Smooth muscle cell (in vitro differentiated cells): ENCODE results near the gene G6PC3. TPM values are rescaled to one million over a fixed set of nuclear protein-coding genes. Genes with fewer than 3 reads are reported as not detected.

Source experiments
- DNase-seq: peaks from one replicate; lab custom pipeline; 2025; ENCODE audit not compliant: unreplicated experiment; lab: John Stamatoyannopoulos, UW
- H2AFZ ChIP-seq: fragments of 200-600 bp; sonication (generic); 2 replicates; pipeline ENCODE4 v1.6.0; 2016; ENCODE audit warnings: antibody characterized with exemption, low read depth, mild to moderate bottlenecking
- H3F3A ChIP-seq: fragments of 200-600 bp; sonication (generic); 2 replicates; pipeline ENCODE4 v1.6.0; 2017; ENCODE audit warnings: antibody characterized with exemption, low read depth
- H3K27ac ChIP-seq: fragments of 200-600 bp; sonication (generic); 2 replicates; pipeline ENCODE4 v1.5.1; 2016; ENCODE audit warnings: low read depth, mild to moderate bottlenecking
- H3K27me3 ChIP-seq: fragments of 200-600 bp; sonication (generic); 2 replicates; pipeline ENCODE4 v1.6.1; 2016; ENCODE audit warnings: low read depth, mild to moderate bottlenecking
- H3K36me3 ChIP-seq: fragments of 200-600 bp; sonication (generic); 2 replicates; pipeline ENCODE4 v1.5.1; 2016; ENCODE audit warnings: low read depth
- H3K4me1 ChIP-seq: fragments of 200-600 bp; sonication (generic); 2 replicates; pipeline ENCODE4 v1.5.1; 2016; ENCODE audit warnings: low read depth
- H3K4me2 ChIP-seq: fragments of 200-600 bp; sonication (generic); 2 replicates; pipeline ENCODE4 v1.6.0; 2016; ENCODE audit warnings: mild to moderate bottlenecking
- H3K4me3 ChIP-seq: fragments of 200-600 bp; sonication (generic); 2 replicates; pipeline ENCODE4 v1.5.1; 2016; ENCODE audit warnings: mild to moderate bottlenecking
- H3K79me2 ChIP-seq: fragments of 200-600 bp; sonication (generic); 2 replicates; pipeline ENCODE4 v1.6.0; 2016; ENCODE audit warnings: low read depth, mild to moderate bottlenecking
- H3K9ac ChIP-seq: fragments of 200-600 bp; sonication (generic); 2 replicates; pipeline ENCODE4 v1.6.0; 2016; ENCODE audit warnings: low read depth
- H3K9me3 ChIP-seq: fragments of 200-600 bp; sonication (generic); replicated peaks from 2 replicates; pipeline ENCODE4 v1.5.1; 2016; ENCODE audit warnings: low read depth
- H4K20me1 ChIP-seq: fragments of 200-600 bp; sonication (generic); 2 replicates; pipeline ENCODE4 v1.6.0; 2016; ENCODE audit warnings: low read depth
- WGBS: methylation state at CpG from one replicate; pipeline ENCODE4 v1.1.7; 2016; ENCODE audit warnings: low lambda C conversion rate; 5-methylcytosine and 5-hydroxymethylcytosine counted together
- polyA plus RNA-seq: library from polyadenylated mRNA; unstranded; fragments of >200 nt; fragmentation: Nextera tagmentation; extraction: Ambion mirVana; gene quantifications from 2 replicates; pipeline ENCODE4 v1.2.1, GENCODE V29; 2016
- total RNA-seq: library from RNA; depleted of rRNA; stranded (reverse); fragments of >200 nt; gene quantifications from 2 replicates; pipeline ENCODE4 v1.2.3, GENCODE V29; 2014
- TF ChIP-seq, protein P1 (sequence below): fragments of 200-600 bp; sonication (generic); IDR thresholded peaks from 2 replicates; pipeline ENCODE4 v1.5.1; 2017; ENCODE audit warnings: borderline replicate concordance, mild to moderate bottlenecking, antibody characterized with exemption; ENCODE audit not compliant: insufficient read depth, poor library complexity, severe bottlenecking

G6PC3 gene
- total and polyA plus RNA-seq, 2 experiments from 2014 or later = 40.2 to 103 TPM

DNA sequence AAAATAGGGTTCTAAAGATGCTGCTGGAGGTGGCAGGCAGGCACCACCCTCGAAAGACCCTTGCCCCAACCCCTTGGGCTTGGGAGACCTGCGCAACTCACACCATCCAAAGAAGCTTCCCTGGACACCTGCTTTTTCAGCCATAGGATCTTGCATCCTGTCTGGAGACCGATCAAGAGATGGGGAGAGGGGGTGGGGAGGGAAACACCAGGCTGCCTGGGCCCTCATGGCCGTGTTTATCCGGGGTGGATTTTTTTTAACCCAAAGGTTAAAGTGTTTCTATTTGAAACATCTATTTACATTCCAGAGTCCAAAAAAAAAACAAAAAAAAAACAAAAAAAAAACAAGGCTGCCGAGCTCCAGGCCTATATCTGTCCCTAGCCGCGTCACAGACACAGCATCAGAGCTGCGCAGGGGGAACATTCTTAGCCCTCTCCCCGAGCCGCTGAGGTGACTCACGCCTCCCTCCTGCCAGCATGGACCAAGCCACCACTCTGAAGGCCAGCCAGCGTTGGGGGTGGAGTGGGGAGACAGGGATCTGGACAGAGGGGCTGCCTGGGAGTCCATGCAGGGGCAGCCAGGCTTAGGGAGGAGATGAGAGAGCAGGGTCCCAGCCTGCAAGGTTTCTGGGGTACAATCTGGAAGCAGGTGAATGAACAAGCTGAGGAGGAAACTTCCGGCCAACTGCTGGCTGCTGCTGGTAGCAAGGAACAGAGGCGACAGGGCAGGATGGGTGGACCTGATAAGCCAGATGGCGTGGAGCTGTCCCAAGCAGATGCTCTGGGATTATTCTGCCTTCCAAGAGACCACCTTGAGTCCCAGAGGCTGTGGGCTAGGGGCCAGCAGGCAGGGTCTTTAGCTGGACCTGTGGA lies 38.1 kb downstream of the G6PC3 start:
- no peaks in the 10 kb centered on the region for H3K27me3 ChIP-seq
- no peak overlapping the region for H3K4me3 ChIP-seq
- peak overlapping the region; percentile 65 for H3K9ac ChIP-seq
- H3K27ac ChIP-seq = peak overlapping the region; percentile 94
- H3F3A ChIP-seq = no peaks in the 10 kb centered on the region
- peaks cover 47% of the 10 kb centered on the region for H4K20me1 ChIP-seq
- peaks cover 25% of the 10 kb centered on the region for H3K4me1 ChIP-seq
- WGBS = 31% methylated on average over 16 of the region's 16 CpGs
- H3K79me2 ChIP-seq = peaks cover 49% of the 10 kb centered on the region
- peak; percentile 71 for DNase-seq
- peak overlapping the region; percentile 88 for H3K4me2 ChIP-seq
- H2AFZ ChIP-seq = no peak overlapping the region
- H3K9me3 ChIP-seq = no peaks in the 10 kb centered on the region
- TF ChIP-seq, protein P1, sequence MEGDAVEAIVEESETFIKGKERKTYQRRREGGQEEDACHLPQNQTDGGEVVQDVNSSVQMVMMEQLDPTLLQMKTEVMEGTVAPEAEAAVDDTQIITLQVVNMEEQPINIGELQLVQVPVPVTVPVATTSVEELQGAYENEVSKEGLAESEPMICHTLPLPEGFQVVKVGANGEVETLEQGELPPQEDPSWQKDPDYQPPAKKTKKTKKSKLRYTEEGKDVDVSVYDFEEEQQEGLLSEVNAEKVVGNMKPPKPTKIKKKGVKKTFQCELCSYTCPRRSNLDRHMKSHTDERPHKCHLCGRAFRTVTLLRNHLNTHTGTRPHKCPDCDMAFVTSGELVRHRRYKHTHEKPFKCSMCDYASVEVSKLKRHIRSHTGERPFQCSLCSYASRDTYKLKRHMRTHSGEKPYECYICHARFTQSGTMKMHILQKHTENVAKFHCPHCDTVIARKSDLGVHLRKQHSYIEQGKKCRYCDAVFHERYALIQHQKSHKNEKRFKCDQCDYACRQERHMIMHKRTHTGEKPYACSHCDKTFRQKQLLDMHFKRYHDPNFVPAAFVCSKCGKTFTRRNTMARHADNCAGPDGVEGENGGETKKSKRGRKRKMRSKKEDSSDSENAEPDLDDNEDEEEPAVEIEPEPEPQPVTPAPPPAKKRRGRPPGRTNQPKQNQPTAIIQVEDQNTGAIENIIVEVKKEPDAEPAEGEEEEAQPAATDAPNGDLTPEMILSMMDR = no peak
- H3K36me3 ChIP-seq = no peaks in the 10 kb centered on the region

DNA sequence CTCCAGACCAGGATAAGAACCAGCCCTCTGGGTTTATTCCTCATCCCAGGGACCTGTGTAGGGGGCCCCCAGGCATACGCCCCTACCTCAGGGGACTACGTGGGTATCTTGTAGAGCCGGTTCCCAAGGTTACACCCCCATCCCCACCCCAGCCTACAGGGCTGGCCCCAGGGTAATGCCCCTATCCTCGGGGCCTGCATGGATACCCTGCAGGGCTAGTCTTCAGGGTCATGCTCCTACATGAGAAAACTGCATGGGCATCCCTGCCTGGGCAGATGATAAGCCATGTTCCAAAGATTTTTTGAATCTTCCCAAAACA lies 38.7 kb downstream of the G6PC3 start:
- Histone ChIP-seq H3K9ac (peak overlapping the region; percentile 65), H3K79me2 (peaks cover 43% of the 10 kb centered on the region), H3K4me3 (peak overlapping the region; percentile 46), H3K36me3 (no peaks in the 10 kb centered on the region), H3K27ac (peak overlapping the region; percentile 94), H3K9me3 (no peaks in the 10 kb centered on the region), H2AFZ (no peak overlapping the region), H4K20me1 (peaks cover 52% of the 10 kb centered on the region), H3F3A (no peaks in the 10 kb centered on the region), H3K27me3 (no peaks in the 10 kb centered on the region), H3K4me2 (peak overlapping the region; percentile 88), H3K4me1 (peaks cover 25% of the 10 kb centered on the region)
- TF ChIP-seq, protein P1 = no peak
- WGBS = 63% methylated on average over 4 of the region's 4 CpGs
- DNase-seq = no peak

DNA sequence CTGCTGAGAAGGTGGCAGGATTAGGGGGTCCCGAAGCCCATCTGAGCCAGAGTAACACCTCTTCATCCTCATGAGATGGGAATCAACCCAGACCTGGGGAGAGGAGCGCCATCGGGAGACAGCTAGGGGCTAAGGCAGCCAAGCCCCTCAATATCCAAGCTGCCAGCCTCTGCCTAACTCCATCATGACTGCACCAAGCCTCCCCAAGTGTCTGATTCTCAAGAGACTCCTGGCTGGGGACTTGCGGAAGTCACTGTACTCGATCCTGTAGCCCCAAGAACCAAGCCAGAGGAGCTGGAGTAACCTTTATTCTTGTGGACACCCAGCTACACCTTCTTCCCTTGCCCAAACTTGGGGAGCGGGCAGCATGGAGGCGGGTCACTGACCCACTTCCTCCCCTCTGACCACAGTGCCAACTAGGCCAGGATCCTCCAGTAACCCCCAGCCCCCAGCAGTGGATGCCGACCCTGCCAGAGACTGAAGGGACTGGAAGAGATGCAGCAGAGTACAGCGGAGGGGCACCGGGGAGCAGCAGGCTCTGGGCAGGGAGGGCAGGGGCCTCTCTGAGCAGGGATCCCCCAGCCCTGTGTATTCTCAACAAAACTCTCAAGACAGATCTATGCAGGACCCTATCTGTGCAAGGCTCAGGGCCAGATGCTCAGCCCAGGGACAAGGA lies 39.6 kb downstream of the G6PC3 start:
- 85% methylated on average over 10 of the region's 10 CpGs for WGBS

More for the DNA sequence above, 39.6 kb downstream of the G6PC3 start:
- Histone ChIP-seq H3K27me3 (no peaks in the 10 kb centered on the region), H3K9me3 (no peaks in the 10 kb centered on the region), H3K27ac (peak overlapping the region; percentile 94), H3K4me1 (peaks cover 25% of the 10 kb centered on the region), H3F3A (no peaks in the 10 kb centered on the region), H3K9ac (peak overlapping the region; percentile 65), H3K36me3 (no peaks in the 10 kb centered on the region), H3K4me3 (peak overlapping the region; percentile 46), H3K4me2 (peak overlapping the region; percentile 88), H3K79me2 (peaks cover 37% of the 10 kb centered on the region), H2AFZ (no peak overlapping the region), H4K20me1 (peaks cover 44% of the 10 kb centered on the region)
- TF ChIP-seq, protein P1 = no peak
- no peak for DNase-seq
